Prostate gland (tissue), 2 donors: ENCODE measurements around the gene ARHGAP29. TPM values are rescaled to one million over a fixed set of nuclear protein-coding genes. Genes with fewer than 3 reads are reported as not detected.

ENCODE experiments used
- DNase-seq: peaks from one replicate; pipeline ENCODE4 v3.0.0-alpha.2; 2019; ENCODE audit warnings: low spot score
- H3K27ac ChIP-seq, 2 donors: fragments of 200-600 bp; sonication (generic); 2 replicates each; pipeline ENCODE4 v1.5.1; 2017 to 2019
- H3K27me3 ChIP-seq: fragments of 200-600 bp; sonication (generic); replicated peaks from 2 replicates; pipeline ENCODE4 v1.5.1; 2019; ENCODE audit not compliant: insufficient read depth
- H3K36me3 ChIP-seq, 2 donors: fragments of 200-600 bp; sonication (generic); 1 replicate in 1 of 2; 2 replicates in 1 of 2; pipeline versions ENCODE4 v1.5.1 to v1.8.1; 2017 to 2019
- H3K4me1 ChIP-seq: fragments of 200-600 bp; sonication (generic); replicated peaks from 2 replicates; pipeline ENCODE4 v1.5.1; 2019
- H3K4me3 ChIP-seq, 2 donors: fragments of 200-600 bp; sonication (generic); 2 replicates each; pipeline ENCODE4 v1.5.1; 2017 to 2019
- H3K9me3 ChIP-seq: fragments of 200-600 bp; sonication (generic); 2 replicates; pipeline ENCODE4 v1.5.1; 2017
- POLR2A ChIP-seq: fragments of 450-650 bp; IDR thresholded peaks from one replicate; pipeline ENCODE4 v1.6.1; 2016; ENCODE audit warnings: antibody characterized with exemption, mild to moderate bottlenecking
- POLR2AphosphoS5 ChIP-seq: sonication (generic); formaldehyde crosslinking; IDR thresholded peaks from one replicate; pipeline ENCODE4 v1.6.1; 2017; ENCODE audit warnings: antibody characterized with exemption
- whole genome bisulfite sequencing: methylation state at CpG from one replicate; pipeline ENCODE4 v1.1.5; 2018; 5-methylcytosine and 5-hydroxymethylcytosine counted together
- intact Hi-C: fragments of 100-400 bp; cut with DNase I; formaldehyde crosslinking; loops from one replicate; pipeline ENCODE4 v1.14.2; 2022
- total RNA-seq, 2 donors: library from RNA; depleted of rRNA; stranded (reverse); fragments of >200 nt; gene quantifications; one replicate each; pipeline ENCODE4 v1.1.0, GENCODE V29; 2016
- TF ChIP-seq, protein P1 (sequence below), 4 experiments: fragments of 200-600 bp in 2 of 4; fragments of 450-650 bp in 2 of 4; sonication (generic) in 2 of 4; IDR thresholded peaks; 1 replicate in 3 of 4; 2 replicates in 1 of 4; pipeline ENCODE4 v1.5.1; 2016 to 2019; ENCODE audit warnings: antibody characterized with exemption in 4 of 4, mild to moderate bottlenecking in 2 of 4, moderate library complexity in 2 of 4

Gene ARHGAP29
- total RNA-seq, 2 donors from 2014 or later = 27.8 to 32.9 TPM

DNA sequence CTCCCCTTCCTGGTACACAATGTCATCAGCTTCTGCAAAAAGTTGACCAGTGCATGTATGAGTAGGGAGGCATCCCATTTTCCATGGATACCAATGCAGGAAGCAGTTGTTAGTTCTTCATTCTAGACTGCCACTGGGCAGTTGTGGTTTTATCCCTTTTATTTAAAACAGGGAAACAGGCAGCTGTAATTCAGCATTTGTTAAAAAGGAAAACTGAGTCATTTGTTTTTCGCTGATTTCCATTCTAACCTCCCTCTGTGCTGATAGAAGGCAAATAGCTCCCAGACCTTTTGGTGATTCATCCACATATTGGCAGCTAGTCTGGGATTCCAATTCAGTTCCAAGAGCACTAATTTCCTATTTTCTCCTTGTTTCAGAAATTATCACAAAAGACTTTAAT is 95.4 kb downstream of the ARHGAP29 start:
- DNase-seq = no peak
- intact Hi-C loops = no loop called here
- H3K9me3 ChIP-seq = no peaks in the 10 kb centered on the region
- TF ChIP-seq POLR2A (no peak), POLR2AphosphoS5 (no peak)
- TF ChIP-seq, protein P1, sequence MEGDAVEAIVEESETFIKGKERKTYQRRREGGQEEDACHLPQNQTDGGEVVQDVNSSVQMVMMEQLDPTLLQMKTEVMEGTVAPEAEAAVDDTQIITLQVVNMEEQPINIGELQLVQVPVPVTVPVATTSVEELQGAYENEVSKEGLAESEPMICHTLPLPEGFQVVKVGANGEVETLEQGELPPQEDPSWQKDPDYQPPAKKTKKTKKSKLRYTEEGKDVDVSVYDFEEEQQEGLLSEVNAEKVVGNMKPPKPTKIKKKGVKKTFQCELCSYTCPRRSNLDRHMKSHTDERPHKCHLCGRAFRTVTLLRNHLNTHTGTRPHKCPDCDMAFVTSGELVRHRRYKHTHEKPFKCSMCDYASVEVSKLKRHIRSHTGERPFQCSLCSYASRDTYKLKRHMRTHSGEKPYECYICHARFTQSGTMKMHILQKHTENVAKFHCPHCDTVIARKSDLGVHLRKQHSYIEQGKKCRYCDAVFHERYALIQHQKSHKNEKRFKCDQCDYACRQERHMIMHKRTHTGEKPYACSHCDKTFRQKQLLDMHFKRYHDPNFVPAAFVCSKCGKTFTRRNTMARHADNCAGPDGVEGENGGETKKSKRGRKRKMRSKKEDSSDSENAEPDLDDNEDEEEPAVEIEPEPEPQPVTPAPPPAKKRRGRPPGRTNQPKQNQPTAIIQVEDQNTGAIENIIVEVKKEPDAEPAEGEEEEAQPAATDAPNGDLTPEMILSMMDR (IDR thresholded peaks at IDR 0.05) = no peak
- no peaks in the 10 kb centered on the region for H3K36me3 ChIP-seq
- H3K4me3 ChIP-seq = no peak overlapping the region
- no peaks in the 10 kb centered on the region for H3K4me1 ChIP-seq
- H3K27ac ChIP-seq = no peak overlapping the region
- H3K27me3 ChIP-seq = no peaks in the 10 kb centered on the region
- whole genome bisulfite sequencing = 88% methylated on average over 1 of the region's 1 CpG

DNA sequence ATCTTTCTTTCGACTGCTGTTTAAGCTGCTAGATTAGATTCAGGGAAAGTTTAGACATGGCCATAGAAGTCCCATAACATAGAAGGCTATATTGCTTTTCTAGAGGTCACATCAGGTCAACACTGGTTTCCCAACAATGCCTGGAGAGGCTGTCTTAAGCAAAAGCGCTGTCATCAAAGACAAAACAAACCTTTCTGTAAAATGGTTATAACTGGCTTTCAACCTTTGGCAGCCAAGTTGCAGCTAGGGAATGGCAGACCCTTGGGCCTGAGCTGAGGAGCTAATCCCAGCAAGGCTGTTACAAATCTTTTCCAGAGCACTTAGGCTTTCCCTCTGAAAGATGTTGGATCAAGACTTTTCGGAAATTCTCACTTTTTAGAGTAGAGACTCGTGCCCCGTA is 105.3 kb downstream of the ARHGAP29 start:
- no peak for TF ChIP-seq POLR2A
- TF ChIP-seq, protein P1 (IDR thresholded peaks at IDR 0.05) = no peak
- no peak for TF ChIP-seq POLR2AphosphoS5

DNA sequence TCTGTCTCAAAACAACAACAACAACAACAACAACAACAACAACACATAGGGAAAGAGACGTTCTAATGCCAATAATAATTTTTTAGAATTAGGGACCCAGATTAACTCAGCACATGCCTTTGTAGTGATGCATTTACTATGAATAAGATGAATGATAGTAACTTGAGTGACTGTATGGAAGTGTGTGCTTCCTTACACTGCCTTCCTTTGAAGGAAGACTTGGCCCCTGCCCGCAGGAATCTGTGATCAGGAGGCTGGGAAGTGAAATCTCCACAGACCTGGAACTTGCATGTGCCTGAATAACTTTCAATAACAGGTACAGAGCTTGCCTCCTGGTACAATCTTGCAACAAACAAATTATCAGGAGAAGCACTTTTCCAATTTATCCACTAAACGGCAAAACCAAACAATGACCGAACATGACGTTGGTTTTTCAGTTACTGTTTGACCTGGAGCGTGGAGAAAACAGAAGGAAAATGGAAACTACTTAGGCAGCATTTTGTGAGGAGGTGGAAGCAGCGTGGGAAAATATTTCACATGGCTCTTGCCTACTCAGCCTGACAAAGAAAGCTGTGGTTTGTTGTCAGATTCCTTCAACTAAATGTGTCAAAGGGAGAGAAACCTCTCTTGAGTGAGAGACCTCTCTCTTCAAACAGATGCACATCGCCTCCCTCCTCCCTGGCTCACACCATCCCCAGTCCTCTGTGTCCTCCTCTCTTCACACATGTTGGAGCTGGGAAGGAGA is 106.4 kb downstream of the ARHGAP29 start:
- TF ChIP-seq POLR2AphosphoS5 = no peak
- TF ChIP-seq, protein P1 (IDR thresholded peaks at IDR 0.05) = no peak
- no peak for TF ChIP-seq POLR2A
- intact Hi-C loops = no loop called here
- H3K4me1 ChIP-seq = no peaks in the 10 kb centered on the region
- H3K27me3 ChIP-seq = no peaks in the 10 kb centered on the region
- no peaks in the 10 kb centered on the region for H3K9me3 ChIP-seq
- no peak overlapping the region for H3K4me3 ChIP-seq
- WGBS = 72% methylated on average over 8 of the region's 8 CpGs
- H3K27ac ChIP-seq = no peak overlapping the region
- H3K36me3 ChIP-seq = no peaks in the 10 kb centered on the region
- no peak for DNase-seq

More for the DNA sequence above, 105.3 kb downstream of the ARHGAP29 start:
- Histone ChIP-seq H3K9me3 (no peaks in the 10 kb centered on the region), H3K36me3 (no peaks in the 10 kb centered on the region), H3K4me3 (no peak overlapping the region), H3K27me3 (no peaks in the 10 kb centered on the region), H3K4me1 (no peaks in the 10 kb centered on the region), H3K27ac (no peak overlapping the region)
- no peak for DNase-seq
- intact Hi-C loops = no loop called here
- WGBS = 89% methylated on average over 5 of the region's 5 CpGs

DNA sequence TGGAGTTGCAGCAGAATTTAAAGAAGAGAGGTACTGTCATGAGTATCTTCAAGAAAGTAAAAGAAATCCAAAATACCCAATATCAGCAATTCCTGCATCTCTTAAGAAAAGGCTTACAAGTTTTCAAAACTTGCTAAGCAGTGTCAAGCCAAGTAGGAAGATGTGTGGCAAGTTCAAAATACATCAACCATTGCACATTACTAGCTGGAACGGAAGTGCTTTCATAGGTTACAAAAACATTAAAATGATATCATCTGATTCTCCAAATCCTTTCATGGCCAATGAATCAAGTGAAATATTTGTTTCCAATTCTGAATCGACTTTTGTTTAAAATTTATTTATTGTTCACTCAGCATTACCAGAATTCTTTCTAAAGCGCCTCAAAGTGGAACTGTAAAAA is 110.7 kb downstream of the ARHGAP29 start:
- intact Hi-C loops = no loop called here
- no peak for DNase-seq
- H3K27me3 ChIP-seq = no peaks in the 10 kb centered on the region
- TF ChIP-seq POLR2A = no peak
- TF ChIP-seq, protein P1 (IDR thresholded peaks at IDR 0.05) = no peak
- no peak for TF ChIP-seq POLR2AphosphoS5
- H3K36me3 ChIP-seq = no peaks in the 10 kb centered on the region
- no peaks in the 10 kb centered on the region for H3K9me3 ChIP-seq
- no peaks in the 10 kb centered on the region for H3K4me1 ChIP-seq
- WGBS = 81% methylated on average over 3 of the region's 3 CpGs
- H3K4me3 ChIP-seq = no peak overlapping the region
- no peak overlapping the region for H3K27ac ChIP-seq
